NCI-H2171 treated with DMSO at 0.1 percent for 48 hours (cell line): ENCODE data around the gene CBX4.

Source experiments
- DNase-seq: peaks from one replicate; lab custom pipeline; 2025; lab: John Stamatoyannopoulos, UW

Gene CBX4

DNA sequence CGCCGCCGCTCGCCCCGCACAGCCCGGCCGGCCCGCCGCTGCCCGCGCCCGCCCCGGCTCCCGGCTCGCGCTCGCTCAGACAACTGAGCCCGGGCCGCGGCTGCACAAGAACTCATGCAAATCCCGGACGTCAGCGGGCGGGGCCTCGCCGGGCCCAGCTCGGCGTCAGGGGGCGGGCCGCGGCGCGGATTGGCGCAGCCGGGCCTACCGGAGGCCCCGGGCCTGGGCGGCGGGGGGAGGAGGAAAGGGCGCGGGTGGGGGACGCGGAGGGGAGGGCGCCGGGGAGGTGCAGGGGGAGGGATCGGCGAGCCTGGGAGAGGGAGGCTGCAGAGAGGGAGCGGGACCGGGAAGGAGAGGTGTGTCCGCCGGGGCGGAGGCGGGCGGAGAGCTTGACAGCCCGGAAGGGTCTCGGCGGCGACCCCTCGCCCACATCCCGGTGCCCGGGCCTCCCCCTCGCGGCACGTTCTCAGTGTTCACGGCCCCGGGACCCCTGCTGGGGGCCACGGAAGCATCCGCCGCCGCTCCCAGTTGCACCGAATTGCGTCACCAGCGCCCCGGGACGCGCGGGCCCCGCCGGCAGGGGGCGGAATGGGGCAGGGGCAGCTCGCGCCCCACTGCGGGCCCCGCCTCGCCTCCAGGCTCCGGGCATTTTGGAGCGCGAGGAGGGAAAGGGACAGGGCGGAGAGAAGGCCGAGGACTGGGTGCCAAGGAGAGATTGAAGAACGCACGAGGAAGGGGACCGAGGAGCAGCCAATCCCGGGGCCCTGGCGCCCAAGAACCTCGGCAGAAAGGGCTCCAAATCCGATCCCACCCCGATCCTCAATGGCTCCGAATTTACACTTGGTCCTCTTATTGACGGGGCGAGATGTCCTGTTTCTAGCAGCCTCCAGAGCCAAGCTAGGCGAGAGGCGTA is at the start of gene CBX4:
Gene CBX4 (minus strand): TSS at position 85 of the 913 bp plus-strand sequence. CDS start 189 bp downstream, outside the sequence.
- peak; percentile 92 for DNase-seq

DNA sequence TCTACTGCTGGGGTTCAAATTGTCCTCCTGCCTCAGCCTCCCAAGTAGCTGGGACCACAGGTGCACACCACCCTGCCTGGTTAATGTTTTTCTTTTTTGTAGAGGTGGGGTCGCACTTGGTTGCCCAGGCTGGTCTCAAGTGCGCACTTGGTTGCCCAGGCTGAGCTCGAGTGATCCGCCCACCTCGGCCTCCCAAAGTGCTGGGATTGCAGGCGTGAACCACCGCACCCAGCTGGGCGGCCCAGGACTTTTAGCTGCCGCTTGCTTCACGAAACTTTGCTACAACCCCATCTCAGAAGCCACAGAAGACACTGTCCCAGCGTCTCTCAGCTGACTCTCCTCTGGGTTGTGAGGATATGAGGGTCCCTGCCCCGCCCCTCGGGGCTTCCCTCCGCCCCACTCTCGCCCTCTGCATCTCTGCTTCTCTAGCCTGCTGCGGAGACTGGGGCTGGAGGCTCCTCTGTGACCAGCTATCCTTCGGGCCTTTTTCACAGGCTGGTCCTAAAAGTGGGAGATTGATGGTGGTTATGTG is 48.8 kb upstream of the CBX4 start:
- no peak for DNase-seq

DNA sequence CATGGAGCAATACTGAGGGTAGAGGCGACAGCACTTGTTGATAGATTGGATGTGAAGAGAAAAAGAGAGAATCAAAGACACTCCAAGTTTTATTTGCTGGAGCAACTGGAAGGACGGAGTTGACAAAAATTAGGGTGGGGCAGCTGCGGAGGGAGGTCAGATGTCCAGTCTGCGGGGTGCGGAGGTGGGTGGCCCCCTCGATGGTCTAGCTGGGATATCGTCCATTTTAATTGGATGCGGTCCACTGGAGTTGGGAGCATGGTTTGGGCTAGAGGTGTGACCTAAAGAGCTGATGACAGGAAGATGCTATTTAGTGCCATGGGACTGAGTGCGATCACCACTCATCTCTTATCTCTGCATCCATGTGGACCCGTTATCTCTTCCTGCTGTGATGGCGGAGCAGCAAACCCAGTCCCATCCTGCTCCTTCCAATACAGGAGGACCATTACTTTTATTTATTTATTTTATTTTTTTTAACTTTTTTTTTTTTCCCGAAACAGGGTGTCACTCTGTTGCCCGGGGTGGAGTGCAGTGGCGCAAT is 48.3 kb upstream of the CBX4 start:
- DNase-seq, result no peak

DNA sequence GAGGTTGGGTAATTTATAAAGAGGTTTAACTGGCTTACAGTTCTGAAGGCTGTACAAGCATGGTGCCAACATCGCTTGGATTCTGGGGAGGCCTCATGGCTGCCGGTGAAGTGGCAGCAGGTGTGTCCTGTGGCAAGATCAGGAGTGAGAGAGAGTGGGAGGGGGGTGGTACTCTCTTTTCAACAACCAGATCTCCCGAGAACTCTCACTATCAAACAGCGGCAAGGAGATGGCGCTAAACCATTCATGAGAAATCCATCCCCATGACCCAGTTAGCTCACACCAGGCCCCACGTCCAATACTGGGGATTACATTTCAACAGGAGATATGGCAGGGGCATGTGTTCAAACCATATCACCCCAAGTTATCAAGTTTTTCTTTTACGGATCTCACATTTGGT is 44.0 kb upstream of the CBX4 start:
- no peak for DNase-seq

GRCh38 chr17:79878329-79878947 is 39.2 kb upstream of the CBX4 start:
- DNase-seq, result no peak

DNA sequence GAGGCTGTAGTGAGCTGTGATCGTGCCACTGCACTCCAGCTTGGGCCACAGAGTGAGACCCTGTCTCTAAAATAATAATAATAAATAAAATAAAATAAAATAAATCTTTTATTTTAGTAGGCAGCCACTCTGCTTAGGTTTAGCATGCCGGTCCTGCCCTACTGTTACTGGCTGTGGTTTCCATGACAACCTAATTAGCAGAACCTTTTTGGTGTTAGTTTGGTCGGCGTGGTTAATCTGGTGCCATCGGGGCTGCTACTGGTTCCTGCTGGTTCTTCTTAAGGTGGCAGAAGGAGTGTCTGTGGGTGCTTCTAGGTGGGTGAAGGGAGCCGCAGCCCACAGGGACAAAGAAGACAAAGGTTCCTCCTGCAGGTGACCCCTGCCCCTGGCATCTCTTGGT is 37.8 kb upstream of the CBX4 start:
- no peak for DNase-seq

- no peak for DNase-seq
Observed at GRCh38 chr17:79875511-79875910, 36.3 kb upstream of the CBX4 start.

DNA sequence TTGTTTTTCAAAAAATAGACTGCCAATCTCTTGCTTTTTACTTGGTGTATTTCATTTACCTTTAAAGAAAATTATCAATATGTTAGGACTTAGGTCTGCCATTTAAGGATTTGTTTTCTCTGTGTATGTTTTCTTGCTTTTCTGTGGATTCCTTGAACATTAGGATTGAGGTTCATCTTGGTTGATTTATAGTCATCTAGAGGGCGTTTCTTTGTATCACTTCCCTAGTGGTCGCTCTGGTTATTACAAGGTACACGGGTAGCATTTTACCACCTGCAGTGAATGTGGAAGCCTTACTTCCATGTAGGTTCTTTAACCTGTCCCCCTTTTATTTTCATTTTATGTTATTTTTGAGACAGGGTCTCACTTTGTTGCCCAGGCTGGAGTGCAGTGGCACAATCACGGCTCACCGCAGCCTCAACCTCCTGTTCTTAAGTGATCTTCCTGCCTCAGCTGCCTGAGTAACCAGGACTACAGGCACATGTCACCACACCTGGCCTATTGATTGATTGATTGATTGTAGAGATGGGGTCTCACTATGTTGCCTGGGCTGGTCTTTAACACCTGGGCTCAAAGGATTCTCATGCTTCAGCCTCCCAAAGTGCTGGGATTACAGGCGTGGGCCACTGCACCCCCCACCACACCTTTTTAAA is 35.2 kb upstream of the CBX4 start:
- peak; percentile 28 for DNase-seq

GRCh38 chr17:79873583-79873982 is 34.3 kb upstream of the CBX4 start:
- no peak for DNase-seq

- no peak for DNase-seq
Observed at GRCh38 chr17:79872762-79873161, 33.5 kb upstream of the CBX4 start.

DNA sequence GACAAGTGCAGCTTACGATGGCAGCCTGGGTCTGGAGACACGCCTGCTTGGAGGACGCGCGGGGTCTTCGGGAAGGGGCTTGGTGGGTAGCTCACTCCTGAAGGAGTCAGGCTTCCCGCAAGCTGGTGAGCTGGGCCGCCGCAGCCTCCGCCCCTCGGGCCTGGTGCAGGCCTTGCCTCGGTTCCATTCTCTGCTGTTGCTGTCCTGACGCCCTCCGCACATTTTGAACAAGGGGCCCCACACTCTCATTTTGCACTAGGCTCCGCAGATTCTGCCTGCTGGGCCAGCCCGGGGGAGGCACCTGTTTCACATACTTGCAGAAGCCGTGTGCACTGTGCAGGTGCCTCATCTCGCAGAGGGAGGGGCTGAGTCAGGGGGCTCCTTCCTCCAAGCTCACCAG is 31.9 kb upstream of the CBX4 start:
- no peak for DNase-seq

DNA sequence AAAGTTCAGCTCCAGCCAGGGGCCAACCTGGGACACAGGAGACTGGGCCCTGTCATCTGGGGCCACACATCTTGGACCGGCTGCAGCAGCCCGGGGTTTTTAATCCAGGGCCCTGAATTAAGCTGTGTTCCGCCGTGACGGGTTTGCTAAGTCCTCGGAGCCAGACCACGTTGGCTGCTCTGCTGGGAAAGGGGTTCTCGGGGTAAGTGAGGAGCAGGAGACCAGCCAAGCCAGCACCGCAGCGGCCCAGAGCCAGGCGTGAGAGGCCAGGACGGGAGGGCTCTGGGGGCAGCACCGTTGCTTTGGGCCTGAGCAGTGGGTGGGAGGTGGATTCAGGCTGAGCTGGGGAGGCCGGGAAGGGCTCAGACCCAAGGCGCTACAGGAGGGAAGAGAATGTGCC is 31.3 kb upstream of the CBX4 start:
- DNase-seq, result no peak

- peak; percentile 9 for DNase-seq
Observed at GRCh38 chr17:79866791-79867518, 27.7 kb upstream of the CBX4 start.

- DNase-seq, result no peak
Observed at GRCh38 chr17:79865351-79866210, 26.3 kb upstream of the CBX4 start.

- DNase-seq, result no peak
Observed at GRCh38 chr17:79864617-79865250, 25.5 kb upstream of the CBX4 start.

DNA sequence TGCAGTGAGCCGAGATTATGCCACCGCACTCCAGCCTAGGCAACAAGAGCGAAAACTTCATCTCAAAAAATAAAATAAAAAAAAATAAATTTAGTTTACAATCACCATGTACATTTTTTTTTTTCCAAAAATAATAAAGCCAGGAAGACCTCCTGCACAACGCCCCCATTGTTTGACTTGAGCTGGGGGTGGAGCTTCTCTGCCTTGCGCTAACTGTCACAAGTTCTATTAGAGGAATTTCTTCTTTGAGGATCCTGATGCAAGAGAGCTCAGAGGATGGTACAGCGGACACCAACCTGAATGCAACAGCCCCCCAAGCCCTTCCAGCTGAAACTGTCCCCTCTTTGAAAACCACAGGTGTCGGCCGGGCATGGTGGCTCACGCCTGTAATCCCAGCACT is 24.9 kb upstream of the CBX4 start:
- no peak for DNase-seq

GRCh38 chr17:79862771-79863440 is 23.7 kb upstream of the CBX4 start:
- DNase-seq, result no peak

GRCh38 chr17:79862238-79862637 is 23.0 kb upstream of the CBX4 start:
- DNase-seq, result no peak

DNA sequence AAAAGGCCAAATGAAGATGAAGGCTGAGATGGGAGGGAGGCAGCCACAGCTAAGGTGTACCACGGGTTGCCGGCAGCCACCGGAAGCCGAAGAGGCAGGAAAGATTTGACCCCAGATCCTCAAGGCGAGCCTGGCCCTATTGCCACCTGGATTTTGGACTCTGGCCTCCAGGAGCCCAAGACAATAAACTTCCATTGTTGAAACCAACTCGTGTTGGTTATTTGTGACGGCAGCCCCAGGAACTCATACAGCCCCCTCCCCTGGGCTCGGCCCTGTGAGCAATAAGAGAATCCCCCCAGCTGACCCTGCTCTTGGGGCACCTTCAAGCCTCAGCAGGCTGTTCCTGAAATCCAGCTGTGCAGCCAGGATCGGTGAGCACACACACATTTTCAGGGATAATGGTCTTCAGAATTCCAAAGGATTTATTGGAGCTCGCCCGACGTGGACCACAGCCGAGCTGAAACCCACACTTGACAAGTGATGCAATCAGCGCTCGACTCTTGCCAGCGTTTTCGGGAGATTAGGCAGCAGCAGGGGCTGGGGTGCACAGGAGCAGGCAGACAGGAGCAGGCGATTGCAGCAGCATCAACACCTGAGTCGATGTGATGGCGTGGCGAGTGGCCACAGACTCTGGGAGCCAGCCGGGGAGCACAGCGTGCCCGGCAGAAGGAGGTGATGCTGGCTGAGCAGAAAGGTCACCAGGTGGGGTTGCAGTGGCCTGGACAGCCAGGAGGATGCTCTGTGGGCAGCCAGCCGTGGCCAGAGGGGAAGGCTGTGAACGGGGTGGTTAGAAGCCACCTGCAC is 22.4 kb upstream of the CBX4 start:
- no peak for DNase-seq
